Tibial nerve (tissue), 4 donors: ENCODE measurements around the gene C20orf202. TPM values are rescaled to one million over a fixed set of nuclear protein-coding genes. Genes with fewer than 3 reads are reported as not detected.

Source experiments
- DNase-seq, 2 donors: peaks; one replicate each; pipeline ENCODE4 v3.0.0-alpha.2; 2019; ENCODE audit warnings: low spot score in 2 of 2
- H3K27ac ChIP-seq, 4 donors: fragments of 200-600 bp; sonication (generic) in 3 of 4; one replicate each; pipeline ENCODE4 v1.5.1; 2017 to 2019; ENCODE audit warnings: mild to moderate bottlenecking in 1 of 4
- H3K27me3 ChIP-seq, 2 donors: fragments of 200-600 bp; sonication (generic) in 1 of 2; one replicate each; pipeline versions ENCODE4 v1.5.1 to v1.6.0; 2017 to 2019
- H3K36me3 ChIP-seq, 3 donors: fragments of 200-600 bp; sonication (generic); one replicate each; pipeline ENCODE4 v1.5.1; 2018 to 2019
- H3K4me1 ChIP-seq, 4 donors: fragments of 200-600 bp; sonication (generic) in 3 of 4; one replicate each; pipeline ENCODE4 v1.5.1; 2017 to 2019
- H3K4me3 ChIP-seq, 4 donors: fragments of 200-600 bp; sonication (generic) in 3 of 4; one replicate each; pipeline ENCODE4 v1.5.1; 2017 to 2019; ENCODE audit warnings: mild to moderate bottlenecking in 1 of 4, moderate library complexity in 1 of 4
- H3K9me3 ChIP-seq, 4 donors: fragments of 200-600 bp; sonication (generic) in 3 of 4; one replicate each; pipeline ENCODE4 v1.5.1; 2017 to 2019
- EP300 ChIP-seq, 2 donors: sonication (generic); formaldehyde crosslinking; IDR thresholded peaks; one replicate each; pipeline ENCODE4 v1.6.1; 2017; ENCODE audit warnings: antibody characterized with exemption in 2 of 2, mild to moderate bottlenecking in 1 of 2
- POLR2A ChIP-seq, 2 donors: fragments of 450-650 bp; IDR thresholded peaks; one replicate each; pipeline ENCODE4 v1.6.1; 2017; ENCODE audit warnings: antibody characterized with exemption in 2 of 2, mild to moderate bottlenecking in 2 of 2, moderate library complexity in 2 of 2
- WGBS, 2 donors: methylation state at CpG; one replicate each; pipeline ENCODE4 v1.1.5; 2018; 5-methylcytosine and 5-hydroxymethylcytosine counted together
- total RNA-seq, 4 donors: library from RNA; depleted of rRNA; stranded (reverse); fragments of >200 nt; gene quantifications; one replicate each; pipeline ENCODE4 v1.1.0, GENCODE V29; 2016
- TF ChIP-seq, protein P1 (sequence below), 5 experiments: fragments of 200-600 bp in 3 of 5; fragments of 450-650 bp in 2 of 5; sonication (generic) in 3 of 5; IDR thresholded peaks; one replicate each; pipeline ENCODE4 v1.5.1; 2016 to 2019; ENCODE audit warnings: antibody characterized with exemption in 5 of 5, mild to moderate bottlenecking in 3 of 5, moderate library complexity in 2 of 5

Gene C20orf202
- total RNA-seq, 4 donors from 2014 or later: 0.59 TPM; not detected in 3

GRCh38 chr20:1205802-1206201 lies 2.5 kb downstream of the C20orf202 start:
- no peaks in the 10 kb centered on the region for H3K36me3 ChIP-seq
- H3K27ac ChIP-seq: no peak overlapping the region
- no peak overlapping the region for H3K4me3 ChIP-seq
- H3K4me1 ChIP-seq: peaks cover 0 to 15% (median 0%) of the 10 kb centered on the region in 4 donors
- DNase-seq: no peak
- no peak for TF ChIP-seq POLR2A (IDR thresholded peaks at IDR 0.05)
- TF ChIP-seq EP300 (IDR thresholded peaks at IDR 0.05): no peak
- TF ChIP-seq, protein P1, sequence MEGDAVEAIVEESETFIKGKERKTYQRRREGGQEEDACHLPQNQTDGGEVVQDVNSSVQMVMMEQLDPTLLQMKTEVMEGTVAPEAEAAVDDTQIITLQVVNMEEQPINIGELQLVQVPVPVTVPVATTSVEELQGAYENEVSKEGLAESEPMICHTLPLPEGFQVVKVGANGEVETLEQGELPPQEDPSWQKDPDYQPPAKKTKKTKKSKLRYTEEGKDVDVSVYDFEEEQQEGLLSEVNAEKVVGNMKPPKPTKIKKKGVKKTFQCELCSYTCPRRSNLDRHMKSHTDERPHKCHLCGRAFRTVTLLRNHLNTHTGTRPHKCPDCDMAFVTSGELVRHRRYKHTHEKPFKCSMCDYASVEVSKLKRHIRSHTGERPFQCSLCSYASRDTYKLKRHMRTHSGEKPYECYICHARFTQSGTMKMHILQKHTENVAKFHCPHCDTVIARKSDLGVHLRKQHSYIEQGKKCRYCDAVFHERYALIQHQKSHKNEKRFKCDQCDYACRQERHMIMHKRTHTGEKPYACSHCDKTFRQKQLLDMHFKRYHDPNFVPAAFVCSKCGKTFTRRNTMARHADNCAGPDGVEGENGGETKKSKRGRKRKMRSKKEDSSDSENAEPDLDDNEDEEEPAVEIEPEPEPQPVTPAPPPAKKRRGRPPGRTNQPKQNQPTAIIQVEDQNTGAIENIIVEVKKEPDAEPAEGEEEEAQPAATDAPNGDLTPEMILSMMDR (IDR thresholded peaks at IDR 0.05): no peak
- no peaks in the 10 kb centered on the region for H3K9me3 ChIP-seq
- 89 to 92% methylated on average over 8 of the region's 8 CpGs for WGBS, 2 donors
- H3K27me3 ChIP-seq: no peaks in the 10 kb centered on the region

DNA sequence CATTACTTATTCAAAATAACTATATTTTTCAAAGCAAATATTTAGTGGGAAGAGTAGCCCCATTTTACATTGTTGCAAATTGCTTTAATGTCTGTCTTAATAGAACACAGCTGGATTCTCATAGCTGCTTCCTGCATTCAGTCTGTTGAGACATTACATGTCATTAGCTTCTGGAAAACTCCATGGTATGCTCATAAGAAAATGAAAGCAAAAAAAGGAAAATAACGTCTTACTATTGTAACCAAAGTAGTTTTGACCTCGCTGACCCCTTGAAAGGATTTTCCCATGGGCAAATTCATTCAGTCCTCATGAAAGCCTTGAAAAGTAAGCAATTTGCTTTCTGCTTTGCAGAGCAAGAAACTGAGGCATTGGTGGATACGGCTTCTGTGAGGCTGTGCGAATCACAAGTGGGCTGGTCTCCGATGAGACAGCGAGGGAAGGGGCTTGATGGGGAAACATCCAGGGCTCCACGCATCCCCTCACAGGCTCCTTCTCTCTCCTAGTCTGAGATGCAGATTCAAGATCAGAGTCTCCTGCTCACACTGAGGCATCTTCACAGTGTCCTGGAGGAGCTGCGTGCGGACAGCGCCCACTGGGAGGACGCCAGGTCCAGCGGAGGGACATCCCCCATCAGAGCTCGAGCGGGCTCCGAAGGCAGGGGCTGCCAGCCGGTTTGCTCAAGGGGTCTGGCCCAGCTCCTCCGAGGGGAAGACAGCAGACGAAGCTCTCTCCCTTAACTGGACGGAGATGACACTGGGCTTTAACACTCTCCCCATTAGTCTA lies 3.3 kb downstream of the C20orf202 start:
- peaks cover 0 to 15% (median 0%) of the 10 kb centered on the region in 4 donors for H3K4me1 ChIP-seq
- no peaks in the 10 kb centered on the region for H3K9me3 ChIP-seq
- no peaks in the 10 kb centered on the region for H3K36me3 ChIP-seq
- no peaks in the 10 kb centered on the region for H3K27me3 ChIP-seq
- H3K4me3 ChIP-seq: no peak overlapping the region
- no peak for DNase-seq
- H3K27ac ChIP-seq: no peak overlapping the region
- 50 to 66% methylated on average over 16 to 19 of the region's 19 CpGs for WGBS, 2 donors
- TF ChIP-seq, protein P1 (IDR thresholded peaks at IDR 0.05): no peak
- TF ChIP-seq EP300 (IDR thresholded peaks at IDR 0.05) (no peak), POLR2A (IDR thresholded peaks at IDR 0.05) (no peak)

- peaks cover 0 to 15% (median 0%) of the 10 kb centered on the region in 4 donors for H3K4me1 ChIP-seq
- H3K4me3 ChIP-seq: no peak overlapping the region
- H3K36me3 ChIP-seq: no peaks in the 10 kb centered on the region
- 83 to 89% methylated on average over 3 of the region's 3 CpGs for WGBS, 2 donors
- H3K27ac ChIP-seq: no peak overlapping the region
- TF ChIP-seq POLR2A (IDR thresholded peaks at IDR 0.05) (no peak), EP300 (IDR thresholded peaks at IDR 0.05) (no peak)
- TF ChIP-seq, protein P1 (IDR thresholded peaks at IDR 0.05): no peak
- no peaks in the 10 kb centered on the region for H3K9me3 ChIP-seq
- no peaks in the 10 kb centered on the region for H3K27me3 ChIP-seq
- no peak for DNase-seq
Measured at GRCh38 chr20:1207293-1207878, 4.1 kb downstream of the C20orf202 start.

DNA sequence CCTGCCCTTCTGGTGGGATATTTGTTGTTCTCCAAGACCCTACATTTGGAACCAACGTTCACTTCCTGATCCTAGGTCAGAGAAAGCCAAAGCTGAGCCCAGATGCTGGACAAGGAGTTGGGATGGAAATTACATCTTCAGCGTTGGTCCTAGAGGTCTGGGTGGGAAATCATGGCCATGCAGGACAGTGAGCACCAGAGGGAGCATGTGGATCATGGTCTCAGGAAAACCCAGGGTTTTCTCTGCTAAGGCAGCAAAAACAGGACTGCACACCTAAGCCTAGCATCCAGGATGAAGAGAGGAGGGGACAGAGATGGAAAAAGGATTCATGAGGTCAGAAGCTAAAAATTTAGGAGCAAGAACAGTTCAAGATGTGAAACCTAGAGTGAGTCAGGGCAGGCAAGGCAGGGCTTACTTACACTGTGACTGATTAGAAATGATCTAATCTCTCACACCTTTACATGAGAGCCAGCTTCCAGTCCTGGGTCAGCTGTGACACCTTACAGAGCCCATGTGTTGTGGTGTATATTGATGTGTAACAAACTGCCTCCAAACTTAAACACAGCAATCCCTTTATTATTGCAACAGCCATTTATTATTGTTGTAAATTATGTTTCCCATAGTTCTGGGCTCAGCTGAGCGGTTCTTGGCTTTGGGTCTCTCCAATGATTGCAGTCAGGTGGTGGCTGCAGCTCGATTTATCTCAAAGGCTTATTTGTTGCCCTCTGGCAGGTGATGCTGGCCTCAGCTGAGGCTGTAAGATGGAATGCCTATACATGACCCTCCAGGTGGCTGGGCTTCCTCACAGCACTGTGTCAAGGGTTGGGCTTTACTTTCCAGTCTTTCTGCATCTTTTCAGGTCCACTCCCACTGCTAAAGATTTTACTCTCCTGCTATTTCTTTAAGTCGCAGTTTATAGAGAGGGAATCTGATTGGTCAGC lies 6.5 kb downstream of the C20orf202 start:
- Histone ChIP-seq H3K4me1 (peaks cover 0 to 11% (median 4%) of the 10 kb centered on the region in 4 donors), H3K36me3 (no peaks in the 10 kb centered on the region), H3K27ac (no peak overlapping the region), H3K9me3 (no peaks in the 10 kb centered on the region), H3K27me3 (peaks cover 0 to 4% of the 10 kb centered on the region in 2 donors), H3K4me3 (no peak overlapping the region)
- TF ChIP-seq EP300 (IDR thresholded peaks at IDR 0.05) (no peak), POLR2A (IDR thresholded peaks at IDR 0.05) (no peak)
- TF ChIP-seq, protein P1 (IDR thresholded peaks at IDR 0.05): no peak
- no peak for DNase-seq
- WGBS, 2 donors: 54 to 57% methylated on average over 5 of the region's 5 CpGs
